GM12874 (cell line): ENCODE measurements around the gene ZNF800.

Experiments
- TF ChIP-seq, protein P1 (sequence below): IDR thresholded peaks from 2 replicates; pipeline ENCODE4 v1.5.1; 2011; ENCODE audit warnings: low read depth, mild to moderate bottlenecking, control low read depth, low read length, moderate library complexity; ENCODE audit not compliant: insufficient read depth

The ZNF800 gene

DNA sequence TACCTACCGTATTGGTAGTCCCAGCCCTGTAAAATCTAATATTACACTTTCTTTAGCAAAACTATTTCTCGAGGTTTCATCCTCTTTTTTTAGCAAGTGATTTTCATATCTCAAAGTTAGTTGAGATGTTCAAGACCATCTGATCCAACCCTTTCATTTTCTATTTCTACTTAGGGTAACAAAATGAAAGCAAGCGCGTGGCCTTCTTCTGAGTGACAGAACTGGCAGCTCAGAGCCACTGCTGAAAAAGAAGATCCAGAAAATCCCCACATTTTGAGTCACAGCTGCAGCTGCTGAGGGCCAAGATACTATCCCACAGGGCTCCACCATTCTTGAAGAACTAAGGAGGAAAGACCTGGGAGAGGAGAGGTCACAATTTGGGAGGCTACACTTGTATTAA, 24.8 kb upstream of the ZNF800 start:
- TF ChIP-seq, protein P1, sequence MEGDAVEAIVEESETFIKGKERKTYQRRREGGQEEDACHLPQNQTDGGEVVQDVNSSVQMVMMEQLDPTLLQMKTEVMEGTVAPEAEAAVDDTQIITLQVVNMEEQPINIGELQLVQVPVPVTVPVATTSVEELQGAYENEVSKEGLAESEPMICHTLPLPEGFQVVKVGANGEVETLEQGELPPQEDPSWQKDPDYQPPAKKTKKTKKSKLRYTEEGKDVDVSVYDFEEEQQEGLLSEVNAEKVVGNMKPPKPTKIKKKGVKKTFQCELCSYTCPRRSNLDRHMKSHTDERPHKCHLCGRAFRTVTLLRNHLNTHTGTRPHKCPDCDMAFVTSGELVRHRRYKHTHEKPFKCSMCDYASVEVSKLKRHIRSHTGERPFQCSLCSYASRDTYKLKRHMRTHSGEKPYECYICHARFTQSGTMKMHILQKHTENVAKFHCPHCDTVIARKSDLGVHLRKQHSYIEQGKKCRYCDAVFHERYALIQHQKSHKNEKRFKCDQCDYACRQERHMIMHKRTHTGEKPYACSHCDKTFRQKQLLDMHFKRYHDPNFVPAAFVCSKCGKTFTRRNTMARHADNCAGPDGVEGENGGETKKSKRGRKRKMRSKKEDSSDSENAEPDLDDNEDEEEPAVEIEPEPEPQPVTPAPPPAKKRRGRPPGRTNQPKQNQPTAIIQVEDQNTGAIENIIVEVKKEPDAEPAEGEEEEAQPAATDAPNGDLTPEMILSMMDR: no peak

- TF ChIP-seq, protein P1: no peak
Measured at GRCh38 chr7:127415060-127415742, 22.7 kb upstream of the ZNF800 start.

DNA sequence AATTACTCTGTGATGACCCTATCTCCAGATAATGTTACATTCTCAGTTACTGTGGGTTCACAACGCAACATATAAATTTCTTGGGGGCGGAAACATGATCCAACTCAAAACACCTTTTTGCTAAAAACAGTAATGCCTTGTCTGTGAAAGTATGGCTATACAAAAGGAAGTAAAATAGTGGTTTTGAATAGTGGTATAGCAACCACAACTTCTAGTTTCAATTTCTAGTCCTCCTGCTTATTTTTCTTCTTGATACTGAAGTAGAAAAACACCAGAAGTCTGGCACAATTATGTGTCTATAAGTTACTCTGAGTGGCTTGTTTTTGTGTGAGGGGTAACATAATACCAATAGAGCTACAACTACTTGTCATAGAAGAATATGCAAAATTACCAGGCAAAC, 21.5 kb upstream of the ZNF800 start:
- TF ChIP-seq, protein P1: no peak

DNA sequence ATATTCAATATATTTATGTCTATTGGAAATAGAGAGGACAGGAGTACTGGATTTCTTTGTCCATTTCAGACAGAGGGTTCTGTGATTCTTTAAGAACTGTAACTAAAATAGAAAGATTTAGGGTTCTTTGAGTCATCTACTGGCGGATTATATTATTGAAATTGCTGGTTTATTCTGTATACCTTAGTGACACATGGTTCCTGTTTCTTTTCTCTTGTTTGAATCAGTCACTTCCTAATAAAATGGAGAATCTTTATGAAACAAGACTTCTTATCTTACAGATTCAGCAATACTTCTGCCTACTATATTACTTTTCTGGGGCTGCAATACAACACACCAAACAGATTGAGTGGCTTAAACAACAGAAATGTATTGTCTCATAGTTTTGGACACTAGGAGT, 20.8 kb upstream of the ZNF800 start:
- TF ChIP-seq, protein P1: no peak

DNA sequence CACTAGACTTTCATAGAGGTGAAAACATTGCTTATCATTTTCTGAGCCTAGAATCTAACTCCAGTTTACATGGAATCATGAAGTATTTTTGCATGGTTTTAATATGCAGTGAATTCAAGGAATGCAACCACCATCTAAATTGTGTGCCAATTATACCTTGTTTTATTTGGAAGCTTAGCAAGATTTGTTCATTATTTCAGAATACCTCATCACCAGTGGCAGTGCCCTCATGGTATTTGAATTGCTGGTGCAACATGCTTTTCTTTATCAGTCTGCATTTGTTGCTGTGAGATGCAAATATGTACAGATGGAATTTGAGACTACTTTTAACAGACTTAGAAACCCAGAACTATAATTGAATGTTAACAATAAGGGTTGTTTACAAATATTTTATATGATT, 18.7 kb upstream of the ZNF800 start:
- TF ChIP-seq, protein P1: no peak

GRCh38 chr7:127409629-127410028, 17.1 kb upstream of the ZNF800 start:
- TF ChIP-seq, protein P1: peak; percentile 4; the same call in 1 of the 2 replicates

GRCh38 chr7:127404286-127405072, 12.0 kb upstream of the ZNF800 start:
- TF ChIP-seq, protein P1: no peak
